GM23338 (cell line): Measurements from ENCODE around the gene CDK13. TPM values are rescaled to one million over a fixed set of nuclear protein-coding genes. Genes with fewer than 3 reads are reported as not detected.

Experiments used
- ATAC-seq: fragments of 200-7000 bp; cut with Tn5 transposase; 3 replicates; pipeline ENCODE4 v1.9.1; 2020
- DNase-seq: peaks from one replicate; pipeline ENCODE4 v3.0.0-alpha.2; 2015; ENCODE audit warnings: low spot score
- H2AFZ ChIP-seq: fragments of 200-600 bp; sonication (generic); 2 replicates; pipeline ENCODE4 v1.8.0; 2016; ENCODE audit warnings: antibody characterized with exemption, mild to moderate bottlenecking, moderate library complexity
- H3F3A ChIP-seq: fragments of 200-600 bp; sonication (generic); replicated peaks from 2 replicates; pipeline ENCODE4 v1.8.0; 2017; ENCODE audit warnings: antibody characterized with exemption, mixed run types, low read depth
- H3K27ac ChIP-seq: fragments of 200-600 bp; sonication (generic); 2 replicates; pipeline ENCODE4 v1.6.1; 2016; ENCODE audit warnings: low read depth
- H3K27me3 ChIP-seq: fragments of 200-600 bp; sonication (generic); 2 replicates; pipeline ENCODE4 v1.8.0; 2016; ENCODE audit warnings: mild to moderate bottlenecking, mixed run types, moderate library complexity; ENCODE audit not compliant: insufficient read depth
- H3K36me3 ChIP-seq: fragments of 200-600 bp; sonication (generic); 2 replicates; pipeline ENCODE4 v1.8.0; 2016; ENCODE audit warnings: mild to moderate bottlenecking; ENCODE audit not compliant: insufficient read depth
- H3K4me1 ChIP-seq: fragments of 200-600 bp; sonication (generic); 2 replicates; pipeline ENCODE4 v1.8.0; 2016; ENCODE audit warnings: mild to moderate bottlenecking, moderate library complexity; ENCODE audit not compliant: insufficient read depth
- H3K4me2 ChIP-seq: fragments of 200-600 bp; sonication (generic); 2 replicates; pipeline ENCODE4 v1.7.1; 2017; ENCODE audit warnings: mixed run types
- H3K4me3 ChIP-seq: fragments of 200-600 bp; sonication (generic); 2 replicates; pipeline ENCODE4 v1.6.1; 2016; ENCODE audit warnings: mixed run types
- H3K79me2 ChIP-seq: fragments of 200-600 bp; sonication (generic); replicated peaks from 2 replicates; pipeline ENCODE4 v1.8.0; 2017; ENCODE audit warnings: mild to moderate bottlenecking; ENCODE audit not compliant: insufficient read depth
- H3K9me2 ChIP-seq: fragments of 200-600 bp; sonication (generic); 2 replicates; pipeline ENCODE4 v1.8.0; 2017; ENCODE audit not compliant: insufficient read depth
- H4K20me1 ChIP-seq: fragments of 200-600 bp; sonication (generic); replicated peaks from 2 replicates; pipeline ENCODE4 v1.8.0; 2017; ENCODE audit warnings: mild to moderate bottlenecking; ENCODE audit not compliant: insufficient read depth
- H3K27ac Mint-ChIP-seq: 2 replicates; pipeline ENCODE4 v1.8.0; 2020; ENCODE audit warnings: inconsistent platforms, mild to moderate bottlenecking, moderate library complexity, mixed read lengths
- H3K27me3 Mint-ChIP-seq: 3 replicates; pipeline ENCODE4 v1.8.0; 2022; ENCODE audit warnings: low read depth, mild to moderate bottlenecking, moderate library complexity, mixed read lengths, inconsistent platforms; ENCODE audit not compliant: insufficient read depth, poor library complexity
- H3K36me3 Mint-ChIP-seq: 3 replicates; pipeline ENCODE4 v1.8.0; 2021; ENCODE audit warnings: low read depth, mild to moderate bottlenecking, inconsistent platforms, moderate library complexity, mixed read lengths
- H3K4me1 Mint-ChIP-seq: 3 replicates; pipeline ENCODE4 v1.8.0; 2020; ENCODE audit warnings: mild to moderate bottlenecking, inconsistent platforms, mixed read lengths
- H3K4me3 Mint-ChIP-seq: 3 replicates; pipeline ENCODE4 v1.8.0; 2021; ENCODE audit warnings: moderate library complexity, mild to moderate bottlenecking, inconsistent platforms, mixed read lengths
- H3K9me3 Mint-ChIP-seq: 3 replicates; pipeline ENCODE4 v1.8.0; 2020; ENCODE audit warnings: moderate library complexity, mild to moderate bottlenecking, inconsistent platforms, mixed read lengths
- CREB1 ChIP-seq: fragments of 250-450 bp; sonication (Bioruptor Pico); IDR thresholded peaks from 2 replicates; pipeline ENCODE4 v1.5.0; 2020; ENCODE audit warnings: low read depth, mild to moderate bottlenecking, moderate library complexity
- CTCF ChIP-seq, 2 experiments: fragments of 200-600 bp in 1 of 2; sonication (generic) in 1 of 2; conservative IDR thresholded peaks; 2 replicates each; pipeline versions ENCODE4 v1.5.1 to v1.6.1; 2016 to 2017; ENCODE audit warnings: antibody characterized with exemption in 2 of 2, low read depth in 2 of 2, mild to moderate bottlenecking in 2 of 2, moderate library complexity in 1 of 2
- ETS1 ChIP-seq: IDR thresholded peaks from 2 replicates; pipeline ENCODE4 v1.6.1; 2016; ENCODE audit warnings: antibody characterized with exemption
- EZH2 ChIP-seq: fragments of 200-600 bp; sonication (generic); IDR thresholded peaks from one replicate; pipeline ENCODE4 v1.8.0; 2017; ENCODE audit warnings: antibody characterized with exemption, mild to moderate bottlenecking, low read depth; ENCODE audit not compliant: unreplicated experiment
- JUNB ChIP-seq: IDR thresholded peaks from one replicate; pipeline ENCODE4 v1.6.1; 2016; ENCODE audit warnings: antibody characterized with exemption; ENCODE audit not compliant: unreplicated experiment
- NANOG ChIP-seq: IDR thresholded peaks from 2 replicates; pipeline ENCODE4 v1.6.1; 2016; ENCODE audit warnings: antibody characterized with exemption, borderline replicate concordance
- REST ChIP-seq: IDR thresholded peaks from one replicate; pipeline ENCODE4 v1.6.1; 2018; ENCODE audit warnings: antibody characterized with exemption; ENCODE audit not compliant: unreplicated experiment
- STAT1 ChIP-seq: IDR thresholded peaks from one replicate; pipeline ENCODE4 v1.6.1; 2016; ENCODE audit warnings: antibody characterized with exemption; ENCODE audit not compliant: unreplicated experiment
- ZNF114 ChIP-seq: fragments of 250-450 bp; sonication (Bioruptor Pico); IDR thresholded peaks from 2 replicates; pipeline ENCODE4 v1.5.0; 2020; ENCODE audit warnings: mild to moderate bottlenecking, moderate library complexity
- ZNF331 ChIP-seq: fragments of 250-450 bp; sonication (Bioruptor Pico); IDR thresholded peaks from 2 replicates; pipeline ENCODE4 v1.5.0; 2020; ENCODE audit warnings: low read depth, mild to moderate bottlenecking, moderate library complexity
- polyA plus RNA-seq: library from polyadenylated mRNA; unstranded; fragments of >200 nt; fragmentation: Nextera tagmentation; extraction: Ambion mirVana; gene quantifications from 2 replicates; pipeline ENCODE4 v1.2.1, GENCODE V29; 2016
- total RNA-seq: library from RNA; depleted of rRNA; stranded (reverse); fragments of >200 nt; shearing (Covaris generic); gene quantifications from 2 replicates; pipeline ENCODE4 v1.2.3, GENCODE V29; 2014

The CDK13 gene
- total and polyA plus RNA-seq, 2 experiments from 2014 or later: 39.4 to 80.2 TPM

GRCh38 chr7:40058026-40058425, 108.0 kb downstream of the CDK13 start:
- Mint-ChIP-seq H3K36me3 (peaks cover 8% of the 10 kb centered on the region; the same call in 2 of the 3 replicates), H3K4me3 (no peak overlapping the region)

GRCh38 chr7:40058636-40059035, 108.6 kb downstream of the CDK13 start:
- Histone ChIP-seq H3K27me3 (no peaks in the 10 kb centered on the region), H3K4me3 (no peak overlapping the region), H3K4me2 (no peak overlapping the region), H3K36me3 (0 out of 2 replicates have a peak, but pooled peaks cover 3% of the 10 kb centered on the region), H2AFZ (no peak overlapping the region), H3K4me1 (no peaks in the 10 kb centered on the region), H4K20me1 (no peaks in the 10 kb centered on the region; the same call in 1 of the 2 replicates), H3K27ac (no peak overlapping the region), H3F3A (no peaks in the 10 kb centered on the region), H3K79me2 (no peaks in the 10 kb centered on the region), H3K9me2 (no peaks in the 10 kb centered on the region)
- peaks cover 10% of the 10 kb centered on the region; the same call in 2 of the 3 replicates for H3K36me3 Mint-ChIP-seq
- ATAC-seq: no peak
- DNase-seq: no peak
- H3K27me3 Mint-ChIP-seq: peaks cover 2% of the 10 kb centered on the region
- peak overlapping the region; percentile 76; the same call in 1 of the 2 replicates for H3K27ac Mint-ChIP-seq
- no peaks in the 10 kb centered on the region for H3K9me3 Mint-ChIP-seq
- H3K4me1 Mint-ChIP-seq: no peaks in the 10 kb centered on the region
- H3K4me3 Mint-ChIP-seq: no peak overlapping the region
- TF ChIP-seq EZH2 (no peak), REST (no peak), CTCF (conservative IDR thresholded peaks at IDR 0.05; ENCODE audit: low read depth in 2 of 2) (no peak), JUNB (no peak), ZNF114 (CRISPR knock-in tag) (no peak), NANOG (no peak), STAT1 (no peak)

More at GRCh38 chr7:40058026-40058425, 108.0 kb downstream of the CDK13 start:
- no peaks in the 10 kb centered on the region for H3K4me1 ChIP-seq
- no peak overlapping the region for H3K27ac ChIP-seq
- no peak overlapping the region for H2AFZ ChIP-seq
- Mint-ChIP-seq H3K9me3 (no peaks in the 10 kb centered on the region), H3K27me3 (peaks cover 2% of the 10 kb centered on the region), H3K4me1 (peaks cover 4% of the 10 kb centered on the region; the same call in 2 of the 3 replicates), H3K27ac (no peak overlapping the region)
- no peaks in the 10 kb centered on the region for H3K79me2 ChIP-seq
- ATAC-seq: no peak
- DNase-seq: no peak
- H3K36me3 ChIP-seq: peaks cover 4% of the 10 kb centered on the region; the same call in 1 of the 2 replicates
- TF ChIP-seq ETS1 (no peak), CREB1 (CRISPR knock-in tag) (no peak), CTCF (conservative IDR thresholded peaks at IDR 0.05; ENCODE audit: low read depth in 2 of 2) (no peak), JUNB (no peak), EZH2 (no peak), ZNF114 (CRISPR knock-in tag) (no peak), ZNF331 (CRISPR knock-in tag) (no peak), STAT1 (no peak)
- no peaks in the 10 kb centered on the region for H3K27me3 ChIP-seq
- H3K4me3 ChIP-seq: no peak overlapping the region
- no peaks in the 10 kb centered on the region for H3K9me2 ChIP-seq
- no peaks in the 10 kb centered on the region; the same call in 1 of the 2 replicates for H4K20me1 ChIP-seq
- H3F3A ChIP-seq: no peaks in the 10 kb centered on the region
- H3K4me2 ChIP-seq: no peak overlapping the region
